ENCODE data around the gene PPFIBP2.
A peak's percentile ranks its signal among the peaks of the same experiment; 100 is the strongest.

The PPFIBP2 gene

GRCh38 chr11:7558046-7558445, 44.2 kb downstream of the PPFIBP2 start:
- no peak for FAIRE-seq

GRCh38 chr11:7559398-7560283, 45.8 kb downstream of the PPFIBP2 start:
- FAIRE-seq = no peak

- no peak for FAIRE-seq
Measured at GRCh38 chr11:7561562-7561961, 47.8 kb downstream of the PPFIBP2 start.

GRCh38 chr11:7563281-7563680, 49.5 kb downstream of the PPFIBP2 start:
- no peak for FAIRE-seq

GRCh38 chr11:7564803-7565202, 51.0 kb downstream of the PPFIBP2 start:
- no peak for FAIRE-seq

GRCh38 chr11:7567311-7567710, 53.5 kb downstream of the PPFIBP2 start:
- no peak for FAIRE-seq

- FAIRE-seq = no peak
Measured at GRCh38 chr11:7569044-7569443, 55.2 kb downstream of the PPFIBP2 start.

- FAIRE-seq = no peak
Measured at GRCh38 chr11:7570241-7570640, 56.4 kb downstream of the PPFIBP2 start.

GRCh38 chr11:7570938-7571521, 57.2 kb downstream of the PPFIBP2 start:
- no peak for FAIRE-seq

- peak; percentile 53 for FAIRE-seq
Measured at GRCh38 chr11:7571640-7572000, 57.8 kb downstream of the PPFIBP2 start.

- FAIRE-seq = no peak
Measured at GRCh38 chr11:7572001-7572712, 58.4 kb downstream of the PPFIBP2 start.

GRCh38 chr11:7573193-7573557, 59.4 kb downstream of the PPFIBP2 start:
- no peak for FAIRE-seq

GRCh38 chr11:7573558-7574296, 59.9 kb downstream of the PPFIBP2 start:
- FAIRE-seq = no peak

GRCh38 chr11:7574491-7575130, 60.8 kb downstream of the PPFIBP2 start:
- FAIRE-seq = no peak

GRCh38 chr11:7575841-7576725, 62.3 kb downstream of the PPFIBP2 start:
- no peak for FAIRE-seq

GRCh38 chr11:7576726-7577290, 63.0 kb downstream of the PPFIBP2 start:
- FAIRE-seq = no peak

GRCh38 chr11:7577291-7578190, 63.7 kb downstream of the PPFIBP2 start:
- no peak for FAIRE-seq

GRCh38 chr11:7578276-7578955, 64.6 kb downstream of the PPFIBP2 start:
- no peak for FAIRE-seq

- FAIRE-seq = no peak
Measured at GRCh38 chr11:7579361-7579791, 65.6 kb downstream of the PPFIBP2 start.
